GM23338 (cell line): ENCODE results near the gene PER3.

Experiments
- CREB1 ChIP-seq: fragments of 250-450 bp; sonication (Bioruptor Pico); IDR thresholded peaks from 2 replicates; pipeline ENCODE4 v1.5.0; 2020; ENCODE audit warnings: low read depth, mild to moderate bottlenecking, moderate library complexity
- ETS1 ChIP-seq: IDR thresholded peaks from 2 replicates; pipeline ENCODE4 v1.6.1; 2016; ENCODE audit warnings: antibody characterized with exemption
- EZH2 ChIP-seq: fragments of 200-600 bp; sonication (generic); IDR thresholded peaks from one replicate; pipeline ENCODE4 v1.8.0; 2017; ENCODE audit warnings: antibody characterized with exemption, mild to moderate bottlenecking, low read depth; ENCODE audit not compliant: unreplicated experiment
- EZH2phosphoT487 ChIP-seq: fragments of 200-600 bp; sonication (generic); IDR thresholded peaks from one replicate; pipeline ENCODE4 v1.8.1; 2018; ENCODE audit warnings: antibody characterized with exemption; ENCODE audit not compliant: unreplicated experiment
- JUNB ChIP-seq: IDR thresholded peaks from one replicate; pipeline ENCODE4 v1.6.1; 2016; ENCODE audit warnings: antibody characterized with exemption; ENCODE audit not compliant: unreplicated experiment
- POLR2AphosphoS5 ChIP-seq: IDR thresholded peaks from 2 replicates; pipeline ENCODE4 v1.6.1; 2016; ENCODE audit warnings: antibody characterized with exemption, low read depth
- STAT1 ChIP-seq: IDR thresholded peaks from one replicate; pipeline ENCODE4 v1.6.1; 2016; ENCODE audit warnings: antibody characterized with exemption; ENCODE audit not compliant: unreplicated experiment
- ZNF114 ChIP-seq: fragments of 250-450 bp; sonication (Bioruptor Pico); IDR thresholded peaks from 2 replicates; pipeline ENCODE4 v1.5.0; 2020; ENCODE audit warnings: mild to moderate bottlenecking, moderate library complexity
- TF ChIP-seq, protein P1 (sequence below), 2 experiments: fragments of 200-600 bp in 1 of 2; sonication (generic) in 1 of 2; conservative IDR thresholded peaks; 2 replicates each; pipeline versions ENCODE4 v1.5.1 to v1.6.1; 2016 to 2017; ENCODE audit warnings: antibody characterized with exemption in 2 of 2, low read depth in 2 of 2, mild to moderate bottlenecking in 2 of 2, moderate library complexity in 1 of 2
- TF ChIP-seq, protein P2 (sequence below): IDR thresholded peaks from one replicate; pipeline ENCODE4 v1.6.1; 2018; ENCODE audit warnings: antibody characterized with exemption; ENCODE audit not compliant: unreplicated experiment
- TF ChIP-seq, protein P3 (sequence below): fragments of 250-450 bp; sonication (Bioruptor Pico); IDR thresholded peaks from 2 replicates; pipeline ENCODE4 v1.5.0; 2020; ENCODE audit warnings: mild to moderate bottlenecking, moderate library complexity

DNA sequence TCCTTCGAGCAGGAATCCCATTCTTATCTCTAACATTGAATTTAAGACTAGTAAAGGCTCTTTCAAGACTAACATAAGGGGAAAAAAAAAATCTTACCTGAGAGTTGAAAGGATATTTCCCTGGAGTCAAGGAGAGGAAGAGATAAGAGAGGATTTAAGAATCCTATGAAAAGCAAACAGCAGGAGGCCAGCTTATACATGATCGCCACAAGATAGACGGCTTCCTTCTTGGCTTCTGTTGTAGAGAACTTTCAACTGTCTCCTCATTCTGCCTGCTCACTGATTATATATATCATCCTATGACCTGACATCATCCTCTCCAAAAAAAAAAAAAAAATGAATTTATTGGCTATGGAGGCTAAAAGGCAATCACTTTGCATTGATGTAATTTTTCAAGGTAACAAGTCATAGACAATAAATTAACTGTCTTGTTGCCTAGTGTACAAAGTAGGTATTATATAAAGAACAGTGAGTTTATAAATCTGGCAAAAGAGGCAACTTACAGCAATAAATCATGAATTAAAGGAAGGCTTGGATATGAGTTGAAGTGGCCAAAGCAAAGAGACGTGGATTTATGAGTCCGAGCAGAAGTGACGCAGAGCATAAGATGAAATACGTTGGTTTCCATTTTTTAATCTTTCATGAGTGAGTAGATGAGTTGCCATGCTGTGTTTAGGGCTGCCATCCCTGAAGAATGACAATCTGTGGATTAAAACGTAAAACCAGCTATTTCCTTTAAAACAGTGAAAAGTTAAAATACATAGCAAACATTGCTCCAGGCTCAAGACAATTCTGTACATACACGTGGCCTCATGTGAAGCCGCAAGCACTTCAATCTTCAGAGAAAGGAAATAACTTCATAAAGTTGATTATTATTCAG is 69.0 kb downstream of the PER3 start, which contains the start of gene UTS2:
- TF ChIP-seq POLR2AphosphoS5 (no peak), EZH2phosphoT487 (no peak), EZH2 (no peak), STAT1 (no peak), ETS1 (no peak), CREB1 (CRISPR knock-in tag) (no peak), JUNB (no peak), ZNF114 (no peak)
- TF ChIP-seq, protein P1, sequence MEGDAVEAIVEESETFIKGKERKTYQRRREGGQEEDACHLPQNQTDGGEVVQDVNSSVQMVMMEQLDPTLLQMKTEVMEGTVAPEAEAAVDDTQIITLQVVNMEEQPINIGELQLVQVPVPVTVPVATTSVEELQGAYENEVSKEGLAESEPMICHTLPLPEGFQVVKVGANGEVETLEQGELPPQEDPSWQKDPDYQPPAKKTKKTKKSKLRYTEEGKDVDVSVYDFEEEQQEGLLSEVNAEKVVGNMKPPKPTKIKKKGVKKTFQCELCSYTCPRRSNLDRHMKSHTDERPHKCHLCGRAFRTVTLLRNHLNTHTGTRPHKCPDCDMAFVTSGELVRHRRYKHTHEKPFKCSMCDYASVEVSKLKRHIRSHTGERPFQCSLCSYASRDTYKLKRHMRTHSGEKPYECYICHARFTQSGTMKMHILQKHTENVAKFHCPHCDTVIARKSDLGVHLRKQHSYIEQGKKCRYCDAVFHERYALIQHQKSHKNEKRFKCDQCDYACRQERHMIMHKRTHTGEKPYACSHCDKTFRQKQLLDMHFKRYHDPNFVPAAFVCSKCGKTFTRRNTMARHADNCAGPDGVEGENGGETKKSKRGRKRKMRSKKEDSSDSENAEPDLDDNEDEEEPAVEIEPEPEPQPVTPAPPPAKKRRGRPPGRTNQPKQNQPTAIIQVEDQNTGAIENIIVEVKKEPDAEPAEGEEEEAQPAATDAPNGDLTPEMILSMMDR (conservative IDR thresholded peaks at IDR 0.05; ENCODE audit: low read depth in 2 of 2) = no peak
- TF ChIP-seq, protein P2, sequence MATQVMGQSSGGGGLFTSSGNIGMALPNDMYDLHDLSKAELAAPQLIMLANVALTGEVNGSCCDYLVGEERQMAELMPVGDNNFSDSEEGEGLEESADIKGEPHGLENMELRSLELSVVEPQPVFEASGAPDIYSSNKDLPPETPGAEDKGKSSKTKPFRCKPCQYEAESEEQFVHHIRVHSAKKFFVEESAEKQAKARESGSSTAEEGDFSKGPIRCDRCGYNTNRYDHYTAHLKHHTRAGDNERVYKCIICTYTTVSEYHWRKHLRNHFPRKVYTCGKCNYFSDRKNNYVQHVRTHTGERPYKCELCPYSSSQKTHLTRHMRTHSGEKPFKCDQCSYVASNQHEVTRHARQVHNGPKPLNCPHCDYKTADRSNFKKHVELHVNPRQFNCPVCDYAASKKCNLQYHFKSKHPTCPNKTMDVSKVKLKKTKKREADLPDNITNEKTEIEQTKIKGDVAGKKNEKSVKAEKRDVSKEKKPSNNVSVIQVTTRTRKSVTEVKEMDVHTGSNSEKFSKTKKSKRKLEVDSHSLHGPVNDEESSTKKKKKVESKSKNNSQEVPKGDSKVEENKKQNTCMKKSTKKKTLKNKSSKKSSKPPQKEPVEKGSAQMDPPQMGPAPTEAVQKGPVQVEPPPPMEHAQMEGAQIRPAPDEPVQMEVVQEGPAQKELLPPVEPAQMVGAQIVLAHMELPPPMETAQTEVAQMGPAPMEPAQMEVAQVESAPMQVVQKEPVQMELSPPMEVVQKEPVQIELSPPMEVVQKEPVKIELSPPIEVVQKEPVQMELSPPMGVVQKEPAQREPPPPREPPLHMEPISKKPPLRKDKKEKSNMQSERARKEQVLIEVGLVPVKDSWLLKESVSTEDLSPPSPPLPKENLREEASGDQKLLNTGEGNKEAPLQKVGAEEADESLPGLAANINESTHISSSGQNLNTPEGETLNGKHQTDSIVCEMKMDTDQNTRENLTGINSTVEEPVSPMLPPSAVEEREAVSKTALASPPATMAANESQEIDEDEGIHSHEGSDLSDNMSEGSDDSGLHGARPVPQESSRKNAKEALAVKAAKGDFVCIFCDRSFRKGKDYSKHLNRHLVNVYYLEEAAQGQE = no peak
- TF ChIP-seq, protein P3, sequence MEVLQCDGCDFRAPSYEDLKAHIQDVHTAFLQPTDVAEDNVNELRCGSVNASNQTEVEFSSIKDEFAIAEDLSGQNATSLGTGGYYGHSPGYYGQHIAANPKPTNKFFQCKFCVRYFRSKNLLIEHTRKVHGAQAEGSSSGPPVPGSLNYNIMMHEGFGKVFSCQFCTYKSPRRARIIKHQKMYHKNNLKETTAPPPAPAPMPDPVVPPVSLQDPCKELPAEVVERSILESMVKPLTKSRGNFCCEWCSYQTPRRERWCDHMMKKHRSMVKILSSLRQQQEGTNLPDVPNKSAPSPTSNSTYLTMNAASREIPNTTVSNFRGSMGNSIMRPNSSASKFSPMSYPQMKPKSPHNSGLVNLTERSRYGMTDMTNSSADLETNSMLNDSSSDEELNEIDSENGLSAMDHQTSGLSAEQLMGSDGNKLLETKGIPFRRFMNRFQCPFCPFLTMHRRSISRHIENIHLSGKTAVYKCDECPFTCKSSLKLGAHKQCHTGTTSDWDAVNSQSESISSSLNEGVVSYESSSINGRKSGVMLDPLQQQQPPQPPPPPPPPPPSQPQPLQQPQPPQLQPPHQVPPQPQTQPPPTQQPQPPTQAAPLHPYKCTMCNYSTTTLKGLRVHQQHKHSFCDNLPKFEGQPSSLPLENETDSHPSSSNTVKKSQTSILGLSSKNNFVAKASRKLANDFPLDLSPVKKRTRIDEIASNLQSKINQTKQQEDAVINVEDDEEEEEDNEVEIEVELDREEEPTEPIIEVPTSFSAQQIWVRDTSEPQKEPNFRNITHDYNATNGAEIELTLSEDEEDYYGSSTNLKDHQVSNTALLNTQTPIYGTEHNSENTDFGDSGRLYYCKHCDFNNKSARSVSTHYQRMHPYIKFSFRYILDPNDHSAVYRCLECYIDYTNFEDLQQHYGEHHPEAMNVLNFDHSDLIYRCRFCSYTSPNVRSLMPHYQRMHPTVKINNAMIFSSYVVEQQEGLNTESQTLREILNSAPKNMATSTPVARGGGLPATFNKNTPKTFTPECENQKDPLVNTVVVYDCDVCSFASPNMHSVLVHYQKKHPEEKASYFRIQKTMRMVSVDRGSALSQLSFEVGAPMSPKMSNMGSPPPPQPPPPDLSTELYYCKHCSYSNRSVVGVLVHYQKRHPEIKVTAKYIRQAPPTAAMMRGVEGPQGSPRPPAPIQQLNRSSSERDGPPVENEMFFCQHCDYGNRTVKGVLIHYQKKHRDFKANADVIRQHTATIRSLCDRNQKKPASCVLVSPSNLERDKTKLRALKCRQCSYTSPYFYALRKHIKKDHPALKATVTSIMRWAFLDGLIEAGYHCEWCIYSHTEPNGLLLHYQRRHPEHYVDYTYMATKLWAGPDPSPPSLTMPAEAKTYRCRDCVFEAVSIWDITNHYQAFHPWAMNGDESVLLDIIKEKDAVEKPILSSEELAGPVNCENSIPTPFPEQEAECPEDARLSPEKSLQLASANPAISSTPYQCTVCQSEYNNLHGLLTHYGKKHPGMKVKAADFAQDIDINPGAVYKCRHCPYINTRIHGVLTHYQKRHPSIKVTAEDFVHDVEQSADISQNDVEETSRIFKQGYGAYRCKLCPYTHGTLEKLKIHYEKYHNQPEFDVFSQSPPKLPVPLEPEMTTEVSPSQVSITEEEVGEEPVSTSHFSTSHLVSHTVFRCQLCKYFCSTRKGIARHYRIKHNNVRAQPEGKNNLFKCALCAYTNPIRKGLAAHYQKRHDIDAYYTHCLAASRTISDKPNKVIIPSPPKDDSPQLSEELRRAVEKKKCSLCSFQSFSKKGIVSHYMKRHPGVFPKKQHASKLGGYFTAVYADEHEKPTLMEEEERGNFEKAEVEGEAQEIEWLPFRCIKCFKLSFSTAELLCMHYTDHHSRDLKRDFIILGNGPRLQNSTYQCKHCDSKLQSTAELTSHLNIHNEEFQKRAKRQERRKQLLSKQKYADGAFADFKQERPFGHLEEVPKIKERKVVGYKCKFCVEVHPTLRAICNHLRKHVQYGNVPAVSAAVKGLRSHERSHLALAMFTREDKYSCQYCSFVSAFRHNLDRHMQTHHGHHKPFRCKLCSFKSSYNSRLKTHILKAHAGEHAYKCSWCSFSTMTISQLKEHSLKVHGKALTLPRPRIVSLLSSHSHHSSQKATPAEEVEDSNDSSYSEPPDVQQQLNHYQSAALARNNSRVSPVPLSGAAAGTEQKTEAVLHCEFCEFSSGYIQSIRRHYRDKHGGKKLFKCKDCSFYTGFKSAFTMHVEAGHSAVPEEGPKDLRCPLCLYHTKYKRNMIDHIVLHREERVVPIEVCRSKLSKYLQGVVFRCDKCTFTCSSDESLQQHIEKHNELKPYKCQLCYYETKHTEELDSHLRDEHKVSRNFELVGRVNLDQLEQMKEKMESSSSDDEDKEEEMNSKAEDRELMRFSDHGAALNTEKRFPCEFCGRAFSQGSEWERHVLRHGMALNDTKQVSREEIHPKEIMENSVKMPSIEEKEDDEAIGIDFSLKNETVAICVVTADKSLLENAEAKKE (CRISPR knock-in tag) = no peak
